HG03039 (cell line): ENCODE data around the gene SLC25A4.
"Not testable (repeated sequence)": the region's sequence is repeated elsewhere in the genome, so short reads cannot be mapped to it uniquely, and the experiment has no call there.

ENCODE experiments used
- ATAC-seq: cut with Tn5 transposase; IDR thresholded peaks from one replicate; pipeline ENCODE4 v1.9.1; 2021; ENCODE audit warnings: mild to moderate bottlenecking, moderate library complexity; ENCODE audit not compliant: unreplicated experiment

The SLC25A4 gene

DNA sequence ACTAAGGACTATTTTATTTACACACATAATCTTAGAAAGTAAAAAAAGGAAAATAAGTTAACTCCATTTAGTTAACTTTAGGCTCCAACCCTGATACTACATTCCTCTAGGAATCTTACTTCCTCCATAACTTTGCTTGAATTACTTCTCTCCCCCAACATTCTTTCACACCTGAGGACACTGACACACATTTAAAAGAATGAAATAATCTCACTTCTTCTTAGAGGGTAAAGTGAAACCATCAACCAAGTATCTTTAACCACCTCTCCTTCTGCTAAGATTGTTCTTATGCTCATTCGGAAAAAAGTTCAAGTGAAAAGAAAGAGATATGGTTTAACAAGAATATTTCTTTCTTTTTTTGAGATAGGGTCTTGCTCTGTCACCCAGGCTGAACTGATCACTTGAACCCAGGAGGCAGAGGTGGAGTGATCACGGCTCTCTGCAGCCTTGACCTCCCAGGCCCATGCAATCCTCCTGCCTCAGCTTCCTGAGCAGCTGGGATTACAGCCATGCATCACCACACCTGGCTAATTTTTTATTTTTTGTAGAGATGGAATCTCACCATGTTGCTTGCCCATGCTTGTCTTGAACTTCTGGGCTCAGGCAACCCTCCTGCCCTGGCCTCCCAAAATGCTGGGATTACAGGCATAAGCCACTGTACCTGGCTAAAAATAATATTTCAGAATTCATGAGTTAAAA is 28.5 kb downstream of the SLC25A4 start:
- ATAC-seq = peak; percentile 67

DNA sequence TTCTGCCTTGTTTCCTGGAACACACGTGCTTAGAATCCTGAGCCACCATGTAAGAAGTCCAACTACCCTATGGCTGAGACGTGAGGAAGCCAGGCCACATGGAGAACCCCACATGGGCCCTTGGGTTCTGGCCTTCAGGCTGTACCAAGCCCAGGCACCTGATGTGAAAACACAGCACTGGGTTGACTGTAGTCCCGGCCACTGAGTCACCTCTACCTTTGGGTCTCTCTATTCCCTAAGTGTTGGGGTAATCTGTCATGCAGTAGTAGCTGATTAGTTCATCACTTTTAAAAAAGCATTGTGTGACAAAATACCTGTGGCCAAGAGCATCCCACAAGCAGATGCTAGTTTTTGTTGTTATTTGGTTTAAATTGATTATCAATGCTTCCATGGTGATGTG is 36.4 kb downstream of the SLC25A4 start:
- ATAC-seq = no peak

DNA sequence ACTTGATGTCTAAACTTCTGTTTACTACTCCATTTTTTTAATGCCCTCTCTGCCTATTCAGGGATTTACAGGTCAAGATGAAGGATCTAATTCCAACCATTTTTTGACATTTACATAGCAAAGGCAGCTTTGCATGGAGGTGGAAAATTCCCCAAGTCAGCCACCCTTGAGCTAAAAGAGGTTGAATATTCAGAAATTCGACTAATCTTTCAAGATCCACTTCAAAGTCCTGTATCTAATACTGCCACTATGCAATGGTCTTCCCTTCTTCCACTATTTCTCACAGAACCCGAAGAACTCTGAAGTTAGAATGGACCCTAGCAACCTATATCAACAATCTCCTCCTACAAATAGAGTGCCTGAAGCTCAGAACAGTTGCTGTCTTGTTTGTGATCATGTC is 39.2 kb downstream of the SLC25A4 start:
- no peak for ATAC-seq

DNA sequence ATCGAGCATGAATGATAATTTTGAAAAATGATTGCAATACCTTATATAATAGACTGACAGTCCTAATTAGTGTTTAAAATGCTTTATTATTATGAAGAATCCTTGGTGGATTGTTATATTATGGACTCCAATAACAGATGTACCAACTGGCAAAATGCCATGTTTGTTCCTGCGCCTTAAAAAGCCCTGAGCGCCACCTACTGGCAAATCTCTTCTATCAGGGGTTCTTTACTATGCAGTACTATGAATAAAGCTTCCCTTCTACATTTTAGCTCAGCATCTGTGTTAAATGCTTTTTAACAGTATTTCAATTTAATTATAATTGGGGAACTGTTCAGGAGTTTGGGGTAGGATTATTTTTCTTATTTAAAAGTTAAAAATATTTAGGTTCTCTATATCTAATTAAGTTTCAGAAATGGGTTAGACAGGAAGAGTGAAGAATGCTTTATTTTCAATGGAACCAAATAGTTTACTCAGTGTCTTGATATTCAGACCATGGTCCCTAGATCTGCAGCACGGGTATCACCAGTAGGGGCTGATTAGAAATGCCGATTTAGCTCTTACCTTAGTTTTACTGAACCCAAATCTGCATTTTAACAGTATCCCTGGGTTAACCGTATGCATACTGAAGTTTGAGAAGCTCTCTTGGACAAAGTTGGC is 40.7 kb downstream of the SLC25A4 start:
- ATAC-seq = no peak

DNA sequence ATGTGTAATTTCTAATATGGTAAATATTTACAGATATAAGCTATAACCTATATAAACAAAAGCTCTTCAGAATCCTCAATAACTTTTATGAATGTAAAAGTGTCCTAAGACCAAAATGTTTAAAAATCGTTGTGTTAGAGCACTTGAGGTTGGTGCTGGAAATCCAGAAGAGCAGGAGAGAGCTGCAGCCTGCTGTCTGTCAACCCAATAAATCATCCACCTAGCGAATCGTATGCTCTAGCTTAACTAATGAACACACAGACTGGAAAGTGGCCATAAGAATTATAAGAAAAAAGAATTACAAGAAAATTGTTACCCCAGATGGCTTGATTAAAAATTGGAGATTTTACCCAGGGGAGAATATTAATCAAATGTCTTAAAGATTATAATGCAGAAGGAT is 43.7 kb downstream of the SLC25A4 start:
- ATAC-seq = no peak

DNA sequence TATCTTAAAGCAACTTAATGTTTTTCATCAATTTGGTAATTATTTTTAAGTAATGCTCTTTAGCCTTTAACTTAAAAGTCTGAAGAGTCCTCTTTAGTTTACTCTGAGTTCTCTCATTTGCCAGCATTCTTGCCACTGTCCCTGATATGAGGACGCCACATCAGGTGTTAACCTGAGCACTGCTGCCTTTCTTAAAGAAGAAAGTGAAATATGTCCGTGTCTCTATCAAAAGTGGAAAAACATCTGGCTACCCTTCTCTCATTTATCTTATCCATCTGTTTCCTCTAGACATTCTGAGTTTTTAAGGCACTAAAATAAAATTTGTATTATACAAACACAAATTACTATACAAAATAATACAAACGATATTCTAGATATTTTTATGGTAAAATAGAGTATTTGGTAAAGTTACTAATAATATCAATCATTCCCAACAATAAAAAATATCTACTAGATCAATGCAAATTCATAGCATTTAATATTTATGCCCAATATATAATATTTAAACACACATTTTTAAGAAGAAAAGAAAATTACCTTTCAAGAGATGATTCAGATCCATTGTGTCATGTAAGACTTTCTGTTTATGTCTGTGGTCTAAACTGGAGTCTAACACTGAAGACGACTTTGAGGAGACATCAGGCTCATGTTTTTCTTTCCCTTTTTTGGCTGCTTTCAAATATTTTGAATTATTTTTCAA is 46.7 kb downstream of the SLC25A4 start:
- no peak for ATAC-seq

DNA sequence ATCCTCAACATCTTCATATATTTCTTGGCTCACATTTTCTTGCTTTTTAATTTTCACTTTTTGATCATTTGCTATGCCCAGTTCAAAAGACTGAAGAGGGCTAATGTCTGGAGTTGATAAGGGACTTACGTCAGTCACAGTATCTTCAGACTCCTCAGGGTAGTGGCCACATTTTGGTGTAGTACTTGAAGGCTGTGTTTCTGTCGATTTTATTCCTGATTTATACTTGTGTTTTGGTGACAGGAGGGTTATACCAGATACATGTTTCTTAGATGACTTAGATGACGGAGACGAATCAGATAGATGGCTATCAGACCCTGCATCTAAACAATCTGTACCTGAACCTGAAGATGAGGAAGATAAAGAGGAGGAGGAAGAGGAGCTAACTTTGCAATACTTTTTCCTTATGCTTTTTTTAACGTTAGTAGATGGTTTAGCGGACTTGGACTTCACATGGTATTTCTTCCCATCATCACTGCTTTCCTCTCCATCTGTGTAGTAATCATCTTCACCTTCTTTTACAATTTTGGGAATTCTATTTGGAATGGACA is 47.3 kb downstream of the SLC25A4 start:
- no peak for ATAC-seq

DNA sequence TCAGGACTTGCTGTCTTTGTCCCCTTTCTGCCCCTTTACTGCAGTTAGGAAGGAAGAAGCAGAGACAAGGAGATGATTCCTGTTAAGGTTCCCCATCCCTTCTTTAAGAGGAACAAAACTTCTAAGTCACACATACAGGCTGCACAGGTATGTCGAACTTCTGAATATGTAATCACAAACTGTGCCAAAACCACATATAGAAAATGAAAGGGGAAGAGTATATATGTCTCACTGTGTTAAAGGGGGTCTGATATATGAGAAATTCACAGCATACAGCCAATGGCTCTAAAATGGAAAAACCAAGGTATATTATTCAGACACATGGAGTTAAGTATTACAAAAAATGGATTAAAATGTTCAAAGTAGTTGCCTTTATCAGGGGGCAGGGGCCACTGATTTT is 49.0 kb downstream of the SLC25A4 start:
- ATAC-seq = peak; percentile 57

DNA sequence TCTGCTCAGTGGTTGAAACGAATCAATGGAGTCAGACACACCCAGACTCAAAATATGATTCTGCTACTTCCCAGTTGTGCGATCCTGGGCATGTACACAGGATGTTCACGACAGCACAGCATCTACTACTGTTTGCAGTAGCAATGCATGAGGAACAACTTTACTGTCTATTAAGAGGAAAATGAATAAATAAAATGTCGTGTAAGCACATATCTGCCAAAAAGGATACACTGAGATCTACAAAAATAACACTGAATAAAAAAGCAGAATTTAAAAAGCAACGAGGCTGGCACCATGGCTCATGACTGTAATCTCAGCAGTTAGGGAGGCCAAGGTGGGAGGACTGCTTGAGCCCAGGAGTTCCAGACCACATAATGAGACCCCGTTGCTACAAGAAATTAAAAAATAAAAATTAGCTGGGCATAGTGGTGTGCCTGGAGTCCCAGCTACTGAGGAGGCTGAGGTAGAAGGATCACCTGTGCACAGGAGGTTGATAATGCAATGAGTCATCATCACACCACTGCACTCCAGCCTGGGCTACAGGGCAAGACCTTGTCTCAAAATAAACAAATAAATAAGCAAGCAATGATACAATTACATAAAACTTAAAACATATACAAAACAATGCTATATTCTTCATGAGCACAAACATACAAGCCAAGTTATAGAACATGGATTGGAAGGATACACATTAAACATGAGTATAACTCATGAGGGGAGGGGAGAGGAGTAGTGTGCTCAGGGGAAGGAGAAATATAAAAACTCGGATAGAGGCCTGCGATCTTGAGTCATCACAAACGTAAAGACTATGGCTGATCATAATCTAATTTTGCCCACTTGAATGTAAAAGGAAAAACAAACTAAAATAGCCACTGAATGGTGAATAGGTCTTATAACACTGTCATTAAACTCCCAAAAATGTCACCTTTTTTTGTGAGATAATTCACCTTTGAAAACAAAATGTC is 52.1 kb downstream of the SLC25A4 start:
- ATAC-seq = no peak

DNA sequence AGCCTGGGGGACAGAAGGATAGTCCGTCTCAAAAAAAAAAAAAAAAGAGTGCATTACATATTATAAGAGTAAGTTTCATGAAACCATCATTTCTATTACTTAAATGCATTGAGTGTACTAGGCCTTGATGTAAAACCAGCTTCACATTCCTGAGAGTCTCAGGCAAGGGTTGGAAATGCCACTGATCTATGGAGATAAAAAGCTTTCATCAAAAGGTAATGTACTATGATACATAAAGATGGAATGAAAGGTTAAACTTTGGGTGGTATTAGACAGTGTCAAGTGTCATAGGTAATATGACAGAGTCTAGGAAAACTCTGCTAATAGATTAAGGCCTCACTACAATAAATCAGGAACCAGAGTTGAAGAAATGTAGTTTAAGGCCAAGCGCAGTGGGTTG is 53.4 kb downstream of the SLC25A4 start:
- ATAC-seq = no peak

DNA sequence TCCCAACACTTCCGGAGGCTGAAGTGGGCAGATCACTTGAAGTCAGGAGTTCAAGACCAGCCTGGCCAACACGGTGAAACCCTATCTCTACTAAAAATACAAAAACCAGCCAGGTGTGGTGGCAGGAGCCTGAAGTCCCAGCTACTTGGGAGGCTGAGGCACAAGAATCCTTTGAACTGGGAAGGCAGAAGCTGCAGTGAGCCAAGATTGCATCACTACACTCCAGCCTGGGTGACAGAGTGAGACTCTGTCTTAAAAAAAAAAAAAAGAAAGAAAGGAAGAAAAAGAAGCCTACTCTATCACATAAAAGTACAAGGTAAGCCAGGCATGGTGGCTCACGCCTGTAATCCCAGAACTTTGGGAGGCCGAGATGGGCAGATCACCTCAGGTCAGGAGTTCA is 55.1 kb downstream of the SLC25A4 start:
- not testable (repeated sequence) for ATAC-seq
